Stimulated activated CD8-positive, alpha-beta memory T cell treated with anti-CD3 and anti-CD28 coated beads, Interleukin-2, amount 100 ng/mL, for 1 hour (primary cell): Measurements from ENCODE around the gene WDR31.
"Not testable (repeated sequence)": the region's sequence is repeated elsewhere in the genome, so short reads cannot be mapped to it uniquely, and the experiment has no call there.

Source experiments
- DNase-seq, 2 donors: peaks; one replicate each; pipeline ENCODE4 v3.0.0-alpha.2; 2020; ENCODE audit warnings: low read depth in 2 of 2

Gene WDR31

GRCh38 chr9:113368982-113369854, 29.1 kb upstream of the WDR31 start:
- no peak for DNase-seq

GRCh38 chr9:113368348-113368981, 28.4 kb upstream of the WDR31 start:
- DNase-seq = no peak

- DNase-seq = not testable (repeated sequence)
These were observed 25.6 kb upstream of the WDR31 start for GRCh38 chr9:113365652-113366051.

GRCh38 chr9:113364951-113365350, 24.9 kb upstream of the WDR31 start:
- DNase-seq = no peak

- no peak for DNase-seq
These were observed 23.3 kb upstream of the WDR31 start for GRCh38 chr9:113363336-113363735.

GRCh38 chr9:113361304-113362018, 21.4 kb upstream of the WDR31 start:
- no peak for DNase-seq

- DNase-seq = no peak
These were observed 20.3 kb upstream of the WDR31 start for GRCh38 chr9:113360242-113360842.

GRCh38 chr9:113359385-113359784, 19.3 kb upstream of the WDR31 start:
- no peak for DNase-seq

- DNase-seq = no peak
These were observed 16.7 kb upstream of the WDR31 start for GRCh38 chr9:113356686-113357292.

GRCh38 chr9:113355040-113355596, 15.0 kb upstream of the WDR31 start:
- DNase-seq = no peak

GRCh38 chr9:113352411-113352810, 12.3 kb upstream of the WDR31 start:
- DNase-seq = no peak

- DNase-seq = no peak
These were observed 11.9 kb upstream of the WDR31 start for GRCh38 chr9:113352006-113352405.

- no peak for DNase-seq
These were observed 10.9 kb upstream of the WDR31 start for GRCh38 chr9:113350937-113351336.

GRCh38 chr9:113350107-113350661, 10.1 kb upstream of the WDR31 start:
- DNase-seq = no peak

- no peak for DNase-seq
These were observed 9.5 kb upstream of the WDR31 start, which contains the start of gene BSPRY for GRCh38 chr9:113349445-113350094. Gene BSPRY (plus strand): TSS chr9:113349541. CDS start chr9:113349580, 39 bp downstream.

- DNase-seq = no peak
These were observed 9.0 kb upstream of the WDR31 start for GRCh38 chr9:113349066-113349444.

GRCh38 chr9:113348437-113348836, 8.4 kb upstream of the WDR31 start:
- no peak for DNase-seq

GRCh38 chr9:113345671-113346070, 5.6 kb upstream of the WDR31 start:
- DNase-seq = no peak

GRCh38 chr9:113345190-113345589, 5.1 kb upstream of the WDR31 start:
- DNase-seq = no peak

- DNase-seq = no peak
These were observed 3.7 kb upstream of the WDR31 start for GRCh38 chr9:113343732-113344231.
